Endothelial cell of umbilical vein (primary cell): ENCODE data around the gene VTI1A. TPM values are rescaled to one million over a fixed set of nuclear protein-coding genes. Genes with fewer than 3 reads are reported as not detected.

ENCODE experiments used
- BruUV-seq: library from RNA; stranded (reverse); fragments of 400-500 nt; replicated peaks from 2 replicates; lab custom pipeline; 2021; lab: Mats Ljungman, UMichigan
- CTCF ChIA-PET: fragments of 300-600, 350-600 bp; sonication (Branson Sonifier 250); formaldehyde crosslinking; loops from one replicate; lab custom pipeline; 2021; ENCODE audit warnings: antibody characterized with exemption, inconsistent platforms; lab: Charles Lee
- POLR2A ChIA-PET: fragments of 300-600, 350-600 bp; sonication (Branson Sonifier 250); formaldehyde crosslinking; loops from one replicate; lab custom pipeline; 2021; ENCODE audit warnings: antibody characterized with exemption, inconsistent platforms; lab: Charles Lee
- DNase-seq: peaks from one replicate; pipeline ENCODE4 v3.0.0-alpha.2; 2011; ENCODE audit warnings: low read depth, low spot score
- FAIRE-seq: peaks from 2 replicates; lab custom pipeline; 2011; peaks lifted over from hg19 to GRCh38; lab: Jason Lieb, UNC
- H2AFZ ChIP-seq: 2 replicates; pipeline ENCODE4 v1.6.0; 2012; ENCODE audit warnings: low read depth, low read length, control low read depth, inconsistent platforms
- H3K27ac ChIP-seq: 2 replicates; pipeline ENCODE4 v1.5.1; 2011; ENCODE audit warnings: low read depth, mild to moderate bottlenecking, control low read depth, low read length, moderate library complexity; ENCODE audit not compliant: insufficient read depth
- H3K27me3 ChIP-seq, 2 experiments: 2 replicates each; pipeline versions ENCODE4 v1.6.0 to v1.6.1; 2011; ENCODE audit warnings: low read length in 2 of 2, mixed read lengths in 1 of 2; ENCODE audit not compliant: control insufficient read depth in 2 of 2, insufficient read depth in 2 of 2
- H3K36me3 ChIP-seq, 2 experiments: 2 replicates in 1 of 2; 3 replicates in 1 of 2; pipeline ENCODE4 v1.5.1; 2011; ENCODE audit warnings: low read length in 2 of 2, mild to moderate bottlenecking in 1 of 2, moderate library complexity in 1 of 2; ENCODE audit not compliant: control insufficient read depth in 2 of 2, insufficient read depth in 2 of 2; ENCODE audit errors: extremely low read depth in 1 of 2
- H3K4me1 ChIP-seq: 3 replicates; pipeline ENCODE4 v1.5.1; 2011; ENCODE audit warnings: mild to moderate bottlenecking, low read length; ENCODE audit not compliant: control insufficient read depth, insufficient read depth; ENCODE audit errors: extremely low read depth
- H3K4me2 ChIP-seq: 2 replicates; pipeline ENCODE4 v1.6.1; 2011; ENCODE audit warnings: low read length, control low read depth, mixed read lengths; ENCODE audit not compliant: insufficient read depth
- H3K4me3 ChIP-seq, 3 experiments: fragments of 200-600 bp in 1 of 3; sonication (generic), shearing (Covaris generic) in 1 of 3; replicated peaks in 1 of 3; 2 replicates each; pipeline ENCODE4 v1.5.1; 2011 to 2016; ENCODE audit warnings: control low read depth in 3 of 3, low read length in 3 of 3, mild to moderate bottlenecking in 2 of 3, inconsistent platforms in 1 of 3, low read depth in 1 of 3, moderate library complexity in 1 of 3; ENCODE audit not compliant: insufficient read depth in 1 of 3
- H3K79me2 ChIP-seq: 2 replicates; pipeline ENCODE4 v1.6.0; 2012; ENCODE audit warnings: low read length, inconsistent platforms; ENCODE audit not compliant: control insufficient read depth, insufficient read depth
- H3K9ac ChIP-seq: replicated peaks from 2 replicates; pipeline ENCODE3; 2011; ENCODE audit warnings: low read length, control low read depth; ENCODE audit not compliant: insufficient read depth; ENCODE audit errors: extremely low read depth
- H3K9me1 ChIP-seq: replicated peaks from 3 replicates; pipeline ENCODE4 v1.6.0; 2011; ENCODE audit warnings: mild to moderate bottlenecking, low read length; ENCODE audit not compliant: control insufficient read depth, insufficient read depth; ENCODE audit errors: extremely low read depth
- H3K9me3 ChIP-seq: replicated peaks from 2 replicates; pipeline ENCODE4 v1.5.1; 2012; ENCODE audit warnings: low read length, inconsistent platforms; ENCODE audit not compliant: control insufficient read depth, insufficient read depth
- H4K20me1 ChIP-seq: replicated peaks from 2 replicates; pipeline ENCODE3; 2011; ENCODE audit warnings: mild to moderate bottlenecking, low read length; ENCODE audit not compliant: control insufficient read depth, insufficient read depth; ENCODE audit errors: extremely low read depth
- CTCF ChIP-seq, 2 donors: IDR thresholded peaks; 1 replicate in 1 of 2; 2 replicates in 1 of 2; pipeline ENCODE4 v1.5.1; 2011; ENCODE audit warnings: low read length in 2 of 2, mild to moderate bottlenecking in 2 of 2, moderate library complexity in 2 of 2, control low read depth in 1 of 2, inconsistent platforms in 1 of 2, low read depth in 1 of 2; ENCODE audit not compliant: insufficient read depth in 1 of 2; ENCODE audit errors: extremely low read depth in 1 of 2
- EZH2 ChIP-seq: IDR thresholded peaks from 2 replicates; pipeline ENCODE4 v1.6.1; 2012; ENCODE audit warnings: borderline replicate concordance, low read depth, mild to moderate bottlenecking, moderate library complexity, low read length, inconsistent platforms; ENCODE audit not compliant: severe bottlenecking
- GATA2 ChIP-seq: IDR thresholded peaks from 2 replicates; pipeline ENCODE4 v1.7.0; 2011; ENCODE audit warnings: low read depth, mild to moderate bottlenecking, moderate library complexity, mixed read lengths, low read length; ENCODE audit not compliant: insufficient read length, insufficient read depth
- JUN ChIP-seq: IDR thresholded peaks from 2 replicates; pipeline ENCODE4 v1.6.1; 2011; ENCODE audit warnings: borderline replicate concordance, low read depth; ENCODE audit not compliant: insufficient read length, insufficient read depth
- MYC ChIP-seq: IDR thresholded peaks from one replicate; pipeline ENCODE4 v1.6.1; 2011; ENCODE audit warnings: mild to moderate bottlenecking, low read depth, low read length
- POLR2AphosphoS5 ChIP-seq: IDR thresholded peaks from 2 replicates; pipeline ENCODE4 v1.6.1; 2012; ENCODE audit warnings: low read depth, mild to moderate bottlenecking, control low read depth, low read length, moderate library complexity; ENCODE audit not compliant: insufficient read depth
- dilution Hi-C: fragments of 300-500 bp; cut with MboI; formaldehyde crosslinking; loops from one replicate; pipeline ENCODE4 v1.15.0; 2019; ENCODE audit warnings: low sequenced_read_pairs; ENCODE audit not compliant: extremely low pct_ligation_motif_present
- intact Hi-C: fragments of 100-400 bp; cut with micrococcal nuclease; formaldehyde crosslinking; loops from one replicate; pipeline ENCODE4 v1.10.0; 2022
- polyA plus RNA-seq, 4 experiments: library from polyadenylated mRNA; depleted of rRNA in 3 of 4; stranded (reverse) in 3 of 4; unstranded in 1 of 4; fragments of >200 nt; gene quantifications; 2 replicates each; pipeline versions ENCODE4 v1.2.1 to v1.2.3, GENCODE V29; 2011 to 2012; ENCODE audit warnings: missing spikeins in 1 of 4
- total RNA-seq: library from RNA; stranded (reverse); gene quantifications from 2 replicates; pipeline ENCODE4 v1.2.3, GENCODE V29; 2021

Gene VTI1A
- total and polyA plus RNA-seq, 2 donors (not counting 3 experiments of a cell fraction or from before 2014, with no cell fraction given) = 10.8 to 35.6 TPM

- H3K27ac ChIP-seq = no peak overlapping the region
- no peaks in the 10 kb centered on the region for H3K27me3 ChIP-seq
- H3K9me1 ChIP-seq = no peaks in the 10 kb centered on the region
- ChIA-PET POLR2A (interaction anchor here (0.6 kb wide), 1 partner anchor 846 kb away, joined by 4 read pairs; no protein-coding TSS in a partner anchor), CTCF (interaction anchor here (0.6 to 1.9 kb wide), 3 partner anchors 10 to 878 kb away, joined by 3 to 6 read pairs (median 4); no protein-coding TSS in a partner anchor)
- no peaks in the 10 kb centered on the region for H4K20me1 ChIP-seq
- no TSS peak for BruUV-seq
- peaks cover 0 to 4% of the 10 kb centered on the region in 2 experiments for H3K36me3 ChIP-seq
- no peaks in the 10 kb centered on the region for H3K9me3 ChIP-seq
- H3K4me3 ChIP-seq = no peak overlapping the region
- no peaks in the 10 kb centered on the region for H3K79me2 ChIP-seq
- FAIRE-seq (no peak), DNase-seq (no peak)
- dilution Hi-C loops (no loop called here), intact Hi-C loops (no loop called here)
- no peak overlapping the region for H2AFZ ChIP-seq
- TF ChIP-seq POLR2AphosphoS5 (peak; percentile 26), MYC (no peak), GATA2 (peak; percentile 75)
- no peak overlapping the region for H3K4me2 ChIP-seq
- no peak overlapping the region for H3K9ac ChIP-seq
- no peaks in the 10 kb centered on the region for H3K4me1 ChIP-seq
Measured at GRCh38 chr10:112536663-112537062, 89.6 kb downstream of the VTI1A start.

- Histone ChIP-seq H3K27ac (no peak overlapping the region), H4K20me1 (no peaks in the 10 kb centered on the region), H3K9me1 (no peaks in the 10 kb centered on the region), H3K79me2 (no peaks in the 10 kb centered on the region), H3K9me3 (no peaks in the 10 kb centered on the region), H3K4me3 (no peak overlapping the region), H3K4me1 (no peaks in the 10 kb centered on the region), H3K27me3 (no peaks in the 10 kb centered on the region), H3K4me2 (no peak overlapping the region), H3K9ac (no peak overlapping the region), H3K36me3 (peaks cover 0 to 4% of the 10 kb centered on the region in 2 experiments), H2AFZ (no peak overlapping the region)
- FAIRE-seq (no peak), DNase-seq (no peak)
- CTCF ChIA-PET = interaction anchor here (1.0 kb wide), 1 partner anchor 66 kb away, joined by 3 read pairs; no protein-coding TSS in a partner anchor
- POLR2A ChIA-PET = no interaction called here
- no TSS peak for BruUV-seq
- TF ChIP-seq EZH2 (no peak), POLR2AphosphoS5 (no peak), JUN (no peak), CTCF (IDR thresholded peaks at IDR 0.05; ENCODE audit: extremely low read depth in 1 of 2, insufficient read depth in 1 of 2, low read depth in 1 of 2, low read length in 2 of 2) (no peak)
- intact Hi-C loops (no loop called here), dilution Hi-C loops (no loop called here)
Measured at GRCh38 chr10:112538168-112538567, 91.2 kb downstream of the VTI1A start.
